GM12878 (cell line): ENCODE data around the gene CHD5. TPM values are rescaled to one million over a fixed set of nuclear protein-coding genes. Genes with fewer than 3 reads are reported as not detected.

ENCODE experiments used
- ATAC-seq: fragments of 200-7000 bp; cut with Tn5 transposase; 3 replicates; pipeline ENCODE4 v1.9.1; 2020; ENCODE audit warnings: mild to moderate bottlenecking, moderate library complexity
- BruUV-seq: library from RNA; stranded (reverse); fragments of 400-500 nt; replicated peaks from 2 replicates; lab custom pipeline; 2021; lab: Mats Ljungman, UMichigan
- CTCF ChIA-PET: fragments of 300-600 bp; sonication (Branson Sonifier 250); formaldehyde crosslinking; extraction: SDS; loops from one replicate; lab custom pipeline; 2021; ENCODE audit warnings: inconsistent platforms; lab: Yijun Ruan, JAX
- POLR2A ChIA-PET: fragments of 350-600 bp; formaldehyde crosslinking; extraction: SDS; loops from one replicate; lab custom pipeline; 2021; ENCODE audit warnings: inconsistent platforms; lab: Charles Lee
- RAD21 ChIA-PET: fragments of 300-600 bp; sonication (Branson Sonifier 250); formaldehyde crosslinking; loops from one replicate; lab custom pipeline; 2023; ENCODE audit warnings: antibody characterized with exemption; ENCODE audit not compliant: unreplicated experiment; lab: Charles Lee
- SMC1A ChIA-PET: fragments of 300-600 bp; sonication (Branson Sonifier 250); formaldehyde crosslinking; loops from one replicate; lab custom pipeline; 2023; ENCODE audit not compliant: unreplicated experiment, uncharacterized antibody; lab: Charles Lee
- DNase-seq: peaks from one replicate; pipeline ENCODE4 v3.0.0-alpha.2; 2011; ENCODE audit warnings: low read depth, low spot score
- FAIRE-seq: peaks from 3 replicates; lab custom pipeline; 2011; peaks lifted over from hg19 to GRCh38; lab: Jason Lieb, UNC
- H2AFZ ChIP-seq: 2 replicates; pipeline ENCODE4 v1.6.0; 2011; ENCODE audit warnings: low read depth, low read length, control low read depth; ENCODE audit not compliant: control insufficient read depth
- H3K27ac ChIP-seq: 2 replicates; pipeline ENCODE4 v1.5.1; 2011; ENCODE audit warnings: control low read depth; ENCODE audit not compliant: control insufficient read depth, insufficient read depth
- H3K27me3 ChIP-seq, 2 experiments: replicated peaks in 1 of 2; 2 replicates each; pipeline versions ENCODE4 v1.6.0 to v1.6.1; 2011; ENCODE audit warnings: low read length in 1 of 2; ENCODE audit not compliant: control insufficient read depth in 2 of 2, insufficient read depth in 2 of 2
- H3K36me3 ChIP-seq, 2 experiments: 2 replicates each; pipeline ENCODE4 v1.5.1; 2011; ENCODE audit warnings: low read length in 1 of 2; ENCODE audit not compliant: control insufficient read depth in 2 of 2, insufficient read depth in 2 of 2
- H3K4me1 ChIP-seq: 2 replicates; pipeline ENCODE4 v1.6.1; 2011; ENCODE audit warnings: mild to moderate bottlenecking, low read length, moderate library complexity, mixed read lengths; ENCODE audit not compliant: control insufficient read depth, insufficient read depth
- H3K4me2 ChIP-seq: 2 replicates; pipeline ENCODE4 v1.6.0; 2011; ENCODE audit warnings: control low read depth; ENCODE audit not compliant: control insufficient read depth, insufficient read depth
- H3K4me3 ChIP-seq: fragments of 200-600 bp; sonication (generic); 2 replicates; pipeline ENCODE4 v1.5.1; 2016
- H3K79me2 ChIP-seq: 2 replicates; pipeline ENCODE4 v1.6.0; 2011; ENCODE audit warnings: low read length; ENCODE audit not compliant: control insufficient read depth, insufficient read depth
- H3K9ac ChIP-seq: 2 replicates; pipeline ENCODE4 v1.8.0; 2011; ENCODE audit warnings: low read length, control low read depth, mixed read lengths; ENCODE audit not compliant: control insufficient read depth, insufficient read depth
- H3K9me3 ChIP-seq: replicated peaks from 3 replicates; pipeline ENCODE4 v1.5.1; 2011; ENCODE audit warnings: mild to moderate bottlenecking, low read length; ENCODE audit not compliant: control insufficient read depth, insufficient read depth
- H4K20me1 ChIP-seq: 2 replicates; pipeline ENCODE4 v1.6.0; 2011; ENCODE audit not compliant: control insufficient read depth, insufficient read depth
- BHLHE40 ChIP-seq, 2 experiments: fragments of 450-650 bp in 1 of 2; IDR thresholded peaks; 2 replicates each; pipeline ENCODE4 v1.6.1; 2011 to 2017; ENCODE audit warnings: low read depth in 2 of 2, borderline replicate concordance in 1 of 2, improper control_type of control experiment in 1 of 2, low read length in 1 of 2, mild to moderate bottlenecking in 1 of 2
- CREM ChIP-seq: IDR thresholded peaks from 2 replicates; pipeline ENCODE4 v1.6.1; 2014; ENCODE audit warnings: antibody characterized with exemption, low read depth
- CUX1 ChIP-seq: IDR thresholded peaks from 2 replicates; pipeline ENCODE4 v1.6.1; 2012; ENCODE audit warnings: improper control_type of control experiment, low read depth, low read length; ENCODE audit not compliant: insufficient replicate concordance
- DPF2 ChIP-seq: fragments of 450-650 bp; IDR thresholded peaks from 2 replicates; pipeline ENCODE4 v1.6.1; 2017; ENCODE audit warnings: mild to moderate bottlenecking
- FOXM1 ChIP-seq: IDR thresholded peaks from 2 replicates; pipeline ENCODE4 v1.6.1; 2012; ENCODE audit warnings: low read depth, mild to moderate bottlenecking, inconsistent platforms, low read length, moderate library complexity
- GABPA ChIP-seq: IDR thresholded peaks from 2 replicates; pipeline ENCODE4 v1.6.1; 2014; ENCODE audit warnings: antibody characterized with exemption, low read depth, mild to moderate bottlenecking, inconsistent platforms
- HDAC2 ChIP-seq: fragments of 200-600 bp; sonication (generic); IDR thresholded peaks from 2 replicates; pipeline ENCODE4 v1.6.1; 2017
- JUNB ChIP-seq: IDR thresholded peaks from 2 replicates; pipeline ENCODE4 v1.6.1; 2016; ENCODE audit warnings: antibody characterized with exemption, mild to moderate bottlenecking
- RBBP5 ChIP-seq: fragments of 200-600 bp; sonication (generic); conservative IDR thresholded peaks from 2 replicates; pipeline ENCODE4 v1.6.1; 2016
- RFX5 ChIP-seq: IDR thresholded peaks from 2 replicates; pipeline ENCODE4 v1.6.1; 2011; ENCODE audit warnings: low read depth, low read length, improper control_type of control experiment
- SP1 ChIP-seq: IDR thresholded peaks from one replicate; pipeline ENCODE4 v1.6.1; 2011; ENCODE audit warnings: low read depth, low read length
- TCF7 ChIP-seq: IDR thresholded peaks from 2 replicates; pipeline ENCODE4 v1.6.1; 2014; ENCODE audit warnings: antibody characterized with exemption, borderline replicate concordance
- WGBS: methylation state at CpG from one replicate; pipeline ENCODE4 v1.1.6; 2016; ENCODE audit warnings: low lambda C conversion rate; ENCODE audit not compliant: insufficient replicate concordance, insufficient coverage; ENCODE audit errors: missing lambda C conversion rate; 5-methylcytosine and 5-hydroxymethylcytosine counted together
- in situ Hi-C: fragments of 300-500 bp; cut with MboI; formaldehyde crosslinking; loops from 9 replicates; pipeline ENCODE4 v1.14.3; 2018; ENCODE audit warnings: mixed read lengths
- intact Hi-C: fragments of 100-400 bp; cut with micrococcal nuclease; formaldehyde crosslinking; loops from one replicate; pipeline ENCODE4 v1.14.2; 2022; ENCODE audit not compliant: unreplicated experiment
- polyA plus RNA-seq, 11 experiments: library from polyadenylated mRNA; depleted of rRNA in 4 of 11; unstranded in 6 of 11; stranded (reverse) in 5 of 11; fragments of >200 nt; fragmentation: Nextera tagmentation in 4 of 11; fragmentation: Illumina TruSeq in 1 of 11; extraction: Ambion mirVana in 4 of 11; extraction: Trizol in 1 of 11; gene quantifications; 1 replicate in 1 of 11; 2 replicates in 10 of 11; pipeline versions ENCODE4 v1.2.1 to v1.2.3, GENCODE V29; 2011 to 2016; ENCODE audit warnings: inconsistent platforms in 2 of 11, missing spikeins in 2 of 11, low read depth in 1 of 11
- total RNA-seq, 4 experiments: library from RNA; depleted of rRNA in 3 of 4; stranded (reverse); fragments of >200 nt in 3 of 4; fragmentation: Illumina TruSeq in 1 of 4; extraction: Trizol in 1 of 4; gene quantifications; 2 replicates each; pipeline versions ENCODE4 v1.2.1 to v1.2.3, GENCODE V29; 2013 to 2021
- TF ChIP-seq, protein P1 (sequence below): fragments of 450-650 bp; formaldehyde crosslinking; IDR thresholded peaks from 2 replicates; pipeline ENCODE4 v1.4.0; 2022; ENCODE audit warnings: mild to moderate bottlenecking, moderate library complexity
- TF ChIP-seq, protein P2 (sequence below): fragments of 450-650 bp; IDR thresholded peaks from 2 replicates; pipeline ENCODE4 v1.6.1; 2018; ENCODE audit warnings: mild to moderate bottlenecking, low read depth, moderate library complexity; ENCODE audit not compliant: partially characterized antibody

Gene CHD5
- total and polyA plus RNA-seq, 10 of the 15 experiments (the other 5 are each of a cell fraction or from before 2014, with no cell fraction given), result 0.03 to 0.49 (median 0.13) TPM; not detected in 3

GRCh38 chr1:6142036-6142621 is 38.0 kb downstream of the CHD5 start:
- Histone ChIP-seq H4K20me1 (no peaks in the 10 kb centered on the region), H3K9ac (no peak overlapping the region), H3K9me3 (no peaks in the 10 kb centered on the region), H2AFZ (no peak overlapping the region), H3K79me2 (no peaks in the 10 kb centered on the region), H3K4me3 (no peak overlapping the region), H3K27me3 (no peaks in the 10 kb centered on the region; a peak in 1 of 4 replicates), H3K27ac (no peak overlapping the region), H3K4me1 (no peaks in the 10 kb centered on the region), H3K4me2 (no peak overlapping the region), H3K36me3 (no peaks in the 10 kb centered on the region)
- SMC1A ChIA-PET, result no interaction called here
- 57% methylated on average over 31 of the region's 33 CpGs for WGBS
- ATAC-seq (no peak), FAIRE-seq (no peak), DNase-seq (no peak)
- intact Hi-C loops, result no loop called here
- no TSS peak for BruUV-seq
- CTCF ChIA-PET, result no interaction called here
- POLR2A ChIA-PET, result no interaction called here
- in situ Hi-C loops, result no loop called here
- RAD21 ChIA-PET, result no interaction called here
- TF ChIP-seq, protein P1, sequence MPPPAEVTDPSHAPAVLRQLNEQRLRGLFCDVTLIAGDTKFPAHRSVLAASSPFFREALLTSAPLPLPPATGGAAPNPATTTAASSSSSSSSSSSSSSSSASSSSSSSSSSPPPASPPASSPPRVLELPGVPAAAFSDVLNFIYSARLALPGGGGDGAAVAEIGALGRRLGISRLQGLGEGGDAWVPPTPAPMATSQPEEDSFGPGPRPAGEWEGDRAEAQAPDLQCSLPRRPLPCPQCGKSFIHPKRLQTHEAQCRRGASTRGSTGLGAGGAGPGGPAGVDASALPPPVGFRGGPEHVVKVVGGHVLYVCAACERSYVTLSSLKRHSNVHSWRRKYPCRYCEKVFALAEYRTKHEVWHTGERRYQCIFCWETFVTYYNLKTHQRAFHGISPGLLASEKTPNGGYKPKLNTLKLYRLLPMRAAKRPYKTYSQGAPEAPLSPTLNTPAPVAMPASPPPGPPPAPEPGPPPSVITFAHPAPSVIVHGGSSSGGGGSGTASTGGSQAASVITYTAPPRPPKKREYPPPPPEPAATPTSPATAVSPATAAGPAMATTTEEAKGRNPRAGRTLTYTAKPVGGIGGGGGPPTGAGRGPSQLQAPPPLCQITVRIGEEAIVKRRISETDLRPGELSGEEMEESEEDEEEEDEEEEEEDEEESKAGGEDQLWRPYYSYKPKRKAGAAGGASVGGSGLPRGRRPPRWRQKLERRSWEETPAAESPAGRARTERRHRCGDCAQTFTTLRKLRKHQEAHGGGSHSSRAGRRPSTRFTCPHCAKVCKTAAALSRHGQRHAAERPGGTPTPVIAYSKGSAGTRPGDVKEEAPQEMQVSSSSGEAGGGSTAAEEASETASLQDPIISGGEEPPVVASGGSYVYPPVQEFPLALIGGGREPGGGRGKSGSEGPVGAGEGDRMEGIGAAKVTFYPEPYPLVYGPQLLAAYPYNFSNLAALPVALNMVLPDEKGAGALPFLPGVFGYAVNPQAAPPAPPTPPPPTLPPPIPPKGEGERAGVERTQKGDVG (CRISPR knock-in tag), result no peak
- TF ChIP-seq, protein P2, sequence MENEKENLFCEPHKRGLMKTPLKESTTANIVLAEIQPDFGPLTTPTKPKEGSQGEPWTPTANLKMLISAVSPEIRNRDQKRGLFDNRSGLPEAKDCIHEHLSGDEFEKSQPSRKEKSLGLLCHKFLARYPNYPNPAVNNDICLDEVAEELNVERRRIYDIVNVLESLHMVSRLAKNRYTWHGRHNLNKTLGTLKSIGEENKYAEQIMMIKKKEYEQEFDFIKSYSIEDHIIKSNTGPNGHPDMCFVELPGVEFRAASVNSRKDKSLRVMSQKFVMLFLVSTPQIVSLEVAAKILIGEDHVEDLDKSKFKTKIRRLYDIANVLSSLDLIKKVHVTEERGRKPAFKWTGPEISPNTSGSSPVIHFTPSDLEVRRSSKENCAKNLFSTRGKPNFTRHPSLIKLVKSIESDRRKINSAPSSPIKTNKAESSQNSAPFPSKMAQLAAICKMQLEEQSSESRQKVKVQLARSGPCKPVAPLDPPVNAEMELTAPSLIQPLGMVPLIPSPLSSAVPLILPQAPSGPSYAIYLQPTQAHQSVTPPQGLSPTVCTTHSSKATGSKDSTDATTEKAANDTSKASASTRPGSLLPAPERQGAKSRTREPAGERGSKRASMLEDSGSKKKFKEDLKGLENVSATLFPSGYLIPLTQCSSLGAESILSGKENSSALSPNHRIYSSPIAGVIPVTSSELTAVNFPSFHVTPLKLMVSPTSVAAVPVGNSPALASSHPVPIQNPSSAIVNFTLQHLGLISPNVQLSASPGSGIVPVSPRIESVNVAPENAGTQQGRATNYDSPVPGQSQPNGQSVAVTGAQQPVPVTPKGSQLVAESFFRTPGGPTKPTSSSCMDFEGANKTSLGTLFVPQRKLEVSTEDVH, result no peak
- TF ChIP-seq RBBP5, result no peak
- no peak for TF ChIP-seq HDAC2
- no peak for TF ChIP-seq BHLHE40 (IDR thresholded peaks at IDR 0.05; ENCODE audit: borderline replicate concordance in 1 of 2, low read depth in 2 of 2, low read length in 1 of 2)
- TF ChIP-seq DPF2, result no peak
- no peak for TF ChIP-seq RFX5
- TF ChIP-seq JUNB, result no peak
- no peak for TF ChIP-seq SP1
- TF ChIP-seq CREM, result no peak
- TF ChIP-seq CUX1, result no peak
- TF ChIP-seq GABPA, result no peak
- no peak for TF ChIP-seq TCF7
- TF ChIP-seq FOXM1, result no peak
